Epithelial cell of proximal tubule (primary cell): Measurements from ENCODE around the gene BTBD9. TPM values are rescaled to one million over a fixed set of nuclear protein-coding genes. Genes with fewer than 3 reads are reported as not detected.

Source experiments
- DNase-seq: peaks from one replicate; pipeline ENCODE4 v3.0.0-alpha.2; 2011; ENCODE audit warnings: low read depth
- H3K4me3 ChIP-seq: 2 replicates; pipeline ENCODE4 v1.5.1; 2011; ENCODE audit warnings: low read depth, mild to moderate bottlenecking, low read length
- CTCF ChIP-seq: conservative IDR thresholded peaks from 2 replicates; pipeline ENCODE4 v1.5.1; 2012; ENCODE audit warnings: low read depth, mild to moderate bottlenecking, low read length
- total RNA-seq: library from RNA; depleted of rRNA; stranded (reverse); fragments of >200 nt; gene quantifications from 2 replicates; pipeline ENCODE4 v1.2.3, GENCODE V29; 2015

Gene BTBD9
- total RNA-seq, 1 donor from 2014 or later = 2.9 TPM

GRCh38 chr6:38417521-38417920 is 222.2 kb downstream of the BTBD9 start:
- DNase-seq = no peak
- no peak for TF ChIP-seq CTCF
- no peak overlapping the region for H3K4me3 ChIP-seq

GRCh38 chr6:38415231-38416005 is 224.3 kb downstream of the BTBD9 start:
- no peak for DNase-seq
- no peak for TF ChIP-seq CTCF
- no peak overlapping the region for H3K4me3 ChIP-seq

- H3K4me3 ChIP-seq = no peak overlapping the region
- no peak for TF ChIP-seq CTCF
- DNase-seq = no peak
Observed at GRCh38 chr6:38413102-38413800, 226.5 kb downstream of the BTBD9 start.

- TF ChIP-seq CTCF = no peak
- H3K4me3 ChIP-seq = no peak overlapping the region
- no peak for DNase-seq
Observed at GRCh38 chr6:38407192-38407591, 232.5 kb downstream of the BTBD9 start.

- no peak overlapping the region for H3K4me3 ChIP-seq
- no peak for DNase-seq
- no peak for TF ChIP-seq CTCF
Observed at GRCh38 chr6:38406096-38406495, 233.6 kb downstream of the BTBD9 start.

- TF ChIP-seq CTCF = no peak
- H3K4me3 ChIP-seq = no peak overlapping the region
- DNase-seq = no peak
Observed at GRCh38 chr6:38404900-38405556, 234.7 kb downstream of the BTBD9 start.
